Measurements from ENCODE around the gene PRKG1. TPM values are rescaled to one million over a fixed set of nuclear protein-coding genes. Genes with fewer than 3 reads are reported as not detected.
"Not testable (repeated sequence)": the region's sequence is repeated elsewhere in the genome, so short reads cannot be mapped to it uniquely, and the experiment has no call there.

The PRKG1 gene
- polyA plus RNA-seq, 1 donor from 2014 or later: 0.36 TPM

DNA sequence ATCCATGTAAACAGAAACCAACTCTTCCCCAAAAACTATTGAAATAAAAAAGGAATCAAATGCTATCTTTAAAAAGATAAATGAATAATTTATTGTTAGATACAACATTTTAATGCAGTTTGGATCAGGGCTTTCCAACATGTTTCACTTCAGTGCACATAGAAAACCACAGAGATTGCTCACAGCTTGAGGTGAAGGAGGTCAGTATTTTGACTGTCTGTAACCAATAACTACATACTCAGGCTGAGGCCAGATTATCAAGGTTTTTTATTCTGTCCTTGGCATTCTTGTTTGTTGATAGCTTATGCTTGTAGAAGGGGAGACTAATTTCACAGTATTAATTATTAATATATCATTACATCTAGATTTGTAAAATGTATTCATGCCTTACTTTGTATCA is 195.5 kb downstream of the PRKG1 start:
- H3K4me3 Mint-ChIP-seq: no peak overlapping the region
- no peaks in the 10 kb centered on the region for H3K27me3 Mint-ChIP-seq
- no peak overlapping the region for H3K27ac Mint-ChIP-seq
- peaks cover 0 to 5% (median 2%) of the 10 kb centered on the region in 3 donors for H3K9me3 Mint-ChIP-seq
- no peaks in the 10 kb centered on the region for H3K36me3 Mint-ChIP-seq
- no peaks in the 10 kb centered on the region for H3K4me1 Mint-ChIP-seq

DNA sequence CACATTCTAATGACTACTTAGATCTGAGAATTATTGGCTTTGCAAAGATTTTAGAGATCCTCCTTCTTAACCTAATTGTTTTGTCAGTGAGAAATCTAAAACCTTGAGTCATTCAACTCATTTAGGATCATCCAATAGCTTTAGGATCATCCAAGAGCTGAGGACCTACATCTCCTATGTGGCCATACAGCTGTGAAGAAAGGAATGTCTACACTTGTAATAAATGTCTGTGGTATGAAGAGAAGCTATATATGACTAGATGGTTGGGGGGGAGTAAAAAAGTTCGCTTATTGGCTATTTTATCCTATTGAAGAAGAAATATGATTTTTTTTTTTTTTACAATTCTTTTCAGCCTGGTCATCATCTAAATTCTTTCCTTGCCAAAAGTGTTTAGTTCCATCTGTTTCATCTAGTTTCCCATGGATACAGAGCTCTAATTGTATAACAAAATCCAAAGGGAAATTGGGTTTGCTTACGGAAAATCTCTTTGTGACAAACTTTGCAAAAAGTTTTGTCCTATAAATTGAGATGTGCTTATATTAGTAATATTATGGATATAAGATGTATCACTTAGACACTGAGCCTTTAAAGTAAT is 196.7 kb downstream of the PRKG1 start:
- H3K9me3 Mint-ChIP-seq: peaks cover 0 to 5% (median 2%) of the 10 kb centered on the region in 3 donors
- H3K36me3 Mint-ChIP-seq: no peaks in the 10 kb centered on the region
- no peaks in the 10 kb centered on the region for H3K4me1 Mint-ChIP-seq
- H3K4me3 Mint-ChIP-seq: no peak overlapping the region
- H3K27me3 Mint-ChIP-seq: no peaks in the 10 kb centered on the region
- no peak overlapping the region for H3K27ac Mint-ChIP-seq

DNA sequence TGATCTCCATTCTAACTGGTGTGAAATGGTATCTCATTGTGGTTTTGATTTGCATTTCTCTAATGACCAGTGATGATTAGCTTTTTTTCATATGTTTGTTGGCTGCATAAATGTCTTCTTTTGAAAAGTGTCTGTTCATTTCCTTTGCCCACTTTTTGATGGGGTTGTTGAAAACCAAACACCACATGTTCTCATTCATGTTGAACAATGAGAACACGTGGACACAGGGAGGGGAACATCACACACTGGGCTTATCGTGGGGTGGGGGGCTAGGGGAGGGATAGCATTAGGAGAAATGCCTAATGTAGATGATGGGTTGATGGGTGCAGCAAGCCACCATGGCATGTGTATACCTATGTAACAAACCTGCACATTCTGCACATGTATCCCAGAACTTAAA is 197.8 kb downstream of the PRKG1 start:
- H3K36me3 Mint-ChIP-seq, H3K4me1 Mint-ChIP-seq, H3K27me3 Mint-ChIP-seq, H3K9me3 Mint-ChIP-seq, H3K27ac Mint-ChIP-seq, H3K4me3 Mint-ChIP-seq: not testable (repeated sequence)

DNA sequence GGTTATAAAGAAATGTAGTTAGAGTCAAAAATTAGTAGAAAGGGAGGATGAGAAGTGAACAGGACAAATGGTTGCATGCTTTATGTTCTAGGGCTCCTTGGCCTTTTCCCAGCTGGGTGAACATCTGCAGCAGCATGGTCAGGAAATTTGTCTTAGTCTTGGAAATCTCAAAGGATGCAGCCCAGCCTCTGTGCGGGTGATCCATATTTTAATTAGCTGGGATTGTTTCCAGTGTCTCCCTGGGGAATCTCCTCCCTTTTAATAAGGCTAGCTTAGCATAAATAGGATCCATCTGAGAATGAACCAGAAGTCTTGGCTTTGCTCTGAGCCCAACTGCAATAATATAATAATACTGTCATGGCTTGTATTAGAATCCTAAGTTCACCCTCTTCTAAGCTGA is 198.3 kb downstream of the PRKG1 start:
- H3K27ac Mint-ChIP-seq: no peak overlapping the region
- no peaks in the 10 kb centered on the region for H3K4me1 Mint-ChIP-seq
- no peaks in the 10 kb centered on the region for H3K36me3 Mint-ChIP-seq
- peaks cover 0 to 5% (median 2%) of the 10 kb centered on the region in 3 donors for H3K9me3 Mint-ChIP-seq
- no peaks in the 10 kb centered on the region for H3K27me3 Mint-ChIP-seq
- no peak overlapping the region for H3K4me3 Mint-ChIP-seq

DNA sequence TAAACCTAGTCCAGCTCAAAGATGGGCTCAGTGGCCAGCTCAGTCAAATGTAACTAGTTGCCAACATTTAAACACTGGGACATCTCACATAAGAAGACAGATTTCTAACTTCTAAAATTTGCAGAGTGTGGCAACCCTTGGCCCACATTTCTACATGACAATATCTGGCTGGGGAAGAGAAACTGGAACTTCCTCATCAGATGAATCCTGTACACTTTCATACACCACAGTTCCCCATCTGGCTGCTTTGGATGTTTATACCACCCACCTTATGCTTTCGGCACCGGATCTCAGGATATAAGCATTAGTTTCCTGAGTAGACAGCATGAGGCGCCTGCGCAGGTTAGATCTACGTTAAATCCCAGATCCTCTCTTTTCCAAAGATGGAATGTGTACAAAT is 199.3 kb downstream of the PRKG1 start:
- Mint-ChIP-seq H3K4me3 (no peak overlapping the region), H3K27me3 (no peaks in the 10 kb centered on the region), H3K27ac (no peak overlapping the region), H3K36me3 (no peaks in the 10 kb centered on the region), H3K4me1 (no peaks in the 10 kb centered on the region), H3K9me3 (peaks cover 0 to 5% (median 2%) of the 10 kb centered on the region in 3 donors)

DNA sequence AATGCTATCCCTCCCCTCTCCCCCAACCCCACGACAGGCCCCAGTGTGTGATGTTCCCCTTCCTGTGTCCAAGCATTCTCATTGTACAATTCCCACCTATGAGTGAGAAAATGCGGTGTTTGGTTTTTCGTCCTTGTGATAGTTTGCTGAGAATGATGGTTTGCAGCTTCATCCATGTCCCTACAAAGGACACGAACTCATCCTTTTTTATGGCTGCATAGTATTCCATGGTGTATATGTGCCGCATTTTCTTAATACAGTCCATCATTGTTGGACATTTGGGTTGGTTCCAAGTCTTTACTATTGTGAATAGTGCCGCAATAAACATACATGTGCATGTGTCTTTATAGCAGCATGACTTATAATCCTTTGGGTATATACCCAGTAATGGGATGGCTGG is 201.8 kb downstream of the PRKG1 start:
- not testable (repeated sequence) for H3K4me3 Mint-ChIP-seq, H3K36me3 Mint-ChIP-seq, H3K9me3 Mint-ChIP-seq, H3K27ac Mint-ChIP-seq, H3K27me3 Mint-ChIP-seq, H3K4me1 Mint-ChIP-seq

DNA sequence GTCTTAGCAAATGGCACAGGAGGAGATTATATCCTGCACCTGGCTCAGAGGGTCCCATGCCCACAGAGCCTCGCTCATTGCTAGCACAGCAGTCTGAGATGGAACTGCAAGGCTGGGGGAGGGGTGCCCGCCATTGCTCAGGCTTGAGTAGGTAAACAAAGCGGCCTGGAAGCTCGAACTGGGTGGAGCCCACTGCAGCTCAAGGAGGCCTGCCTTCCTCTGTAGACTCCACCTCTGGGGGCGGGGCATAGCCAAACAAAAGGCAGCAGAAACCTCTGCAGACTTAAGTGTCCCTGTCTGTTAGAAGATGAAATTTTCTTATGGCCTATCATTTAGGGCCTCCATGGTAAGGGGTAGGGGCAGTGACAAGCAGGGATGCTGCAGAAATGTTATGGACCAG is 207.1 kb downstream of the PRKG1 start:
- not testable (repeated sequence) for H3K27ac Mint-ChIP-seq, H3K4me3 Mint-ChIP-seq, H3K36me3 Mint-ChIP-seq, H3K9me3 Mint-ChIP-seq, H3K27me3 Mint-ChIP-seq, H3K4me1 Mint-ChIP-seq

DNA sequence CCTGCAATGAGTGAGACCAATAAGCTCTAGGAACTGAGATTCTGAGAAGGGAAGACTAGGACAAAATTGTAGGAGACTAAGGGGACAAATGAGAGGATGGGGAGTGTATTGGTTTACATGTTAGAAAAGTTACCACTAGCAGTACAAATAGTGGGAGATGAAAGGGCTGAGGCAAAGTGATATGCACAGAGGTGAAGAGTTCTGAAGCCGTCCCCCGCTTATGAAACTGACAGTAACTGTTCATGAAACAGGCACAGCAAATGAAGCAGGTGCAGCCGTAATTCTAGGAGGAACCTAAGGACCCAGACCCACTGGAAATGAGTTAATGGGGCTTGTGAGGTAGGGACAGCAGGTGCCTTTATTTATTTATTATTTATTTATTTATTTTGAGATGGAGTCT is 211.3 kb downstream of the PRKG1 start:
- H3K27ac Mint-ChIP-seq: no peak overlapping the region
- H3K27me3 Mint-ChIP-seq: no peaks in the 10 kb centered on the region
- H3K9me3 Mint-ChIP-seq: peaks cover 0 to 5% (median 0%) of the 10 kb centered on the region in 3 donors
- H3K4me1 Mint-ChIP-seq: no peaks in the 10 kb centered on the region
- H3K4me3 Mint-ChIP-seq: no peak overlapping the region
- H3K36me3 Mint-ChIP-seq: no peaks in the 10 kb centered on the region

DNA sequence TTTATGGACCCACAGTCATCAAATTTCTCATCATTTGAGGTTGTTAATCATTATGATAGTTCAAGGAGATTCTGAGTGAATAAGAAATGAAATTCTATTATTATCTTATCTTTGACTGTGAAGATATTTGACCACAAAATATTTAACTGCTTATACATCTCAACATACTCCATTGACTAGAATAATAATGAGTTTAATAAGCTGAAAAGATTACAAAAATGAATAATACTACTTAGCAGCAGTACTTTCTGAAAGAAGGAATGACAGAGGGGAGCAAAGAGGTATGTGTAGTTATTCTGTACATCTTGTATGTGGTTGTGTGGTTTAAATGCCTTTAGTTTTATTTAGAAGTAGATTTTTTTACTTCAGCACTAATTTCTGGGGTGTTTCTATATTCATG is 214.2 kb downstream of the PRKG1 start:
- H3K4me3 Mint-ChIP-seq: no peak overlapping the region
- H3K27me3 Mint-ChIP-seq: no peaks in the 10 kb centered on the region
- H3K27ac Mint-ChIP-seq: no peak overlapping the region
- peaks cover 2 to 7% (median 5%) of the 10 kb centered on the region in 3 donors for H3K9me3 Mint-ChIP-seq
- no peaks in the 10 kb centered on the region for H3K36me3 Mint-ChIP-seq
- no peaks in the 10 kb centered on the region for H3K4me1 Mint-ChIP-seq

DNA sequence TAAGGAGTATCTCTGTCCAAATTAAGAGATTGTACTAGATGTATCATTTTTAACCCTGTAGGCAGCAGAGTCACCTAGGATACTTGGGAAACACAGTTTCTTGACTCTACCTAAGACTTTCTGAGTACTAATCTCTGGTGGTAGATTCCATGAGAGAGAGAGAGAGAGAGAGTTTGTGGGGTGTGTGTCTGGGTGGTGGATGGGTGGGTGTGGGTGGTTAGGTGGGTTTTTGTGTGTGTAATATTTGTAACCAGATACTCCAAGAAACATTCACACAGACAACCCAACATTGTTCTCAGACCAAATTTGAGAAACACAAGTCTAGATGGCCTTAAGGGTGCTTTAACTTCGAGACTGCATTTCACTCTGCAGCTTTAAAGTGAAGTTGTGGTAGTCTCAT is 215.2 kb downstream of the PRKG1 start:
- Mint-ChIP-seq H3K4me1 (no peaks in the 10 kb centered on the region), H3K27ac (no peak overlapping the region), H3K4me3 (no peak overlapping the region), H3K9me3 (peaks cover 2 to 10% (median 7%) of the 10 kb centered on the region in 3 donors), H3K27me3 (no peaks in the 10 kb centered on the region), H3K36me3 (no peaks in the 10 kb centered on the region)

DNA sequence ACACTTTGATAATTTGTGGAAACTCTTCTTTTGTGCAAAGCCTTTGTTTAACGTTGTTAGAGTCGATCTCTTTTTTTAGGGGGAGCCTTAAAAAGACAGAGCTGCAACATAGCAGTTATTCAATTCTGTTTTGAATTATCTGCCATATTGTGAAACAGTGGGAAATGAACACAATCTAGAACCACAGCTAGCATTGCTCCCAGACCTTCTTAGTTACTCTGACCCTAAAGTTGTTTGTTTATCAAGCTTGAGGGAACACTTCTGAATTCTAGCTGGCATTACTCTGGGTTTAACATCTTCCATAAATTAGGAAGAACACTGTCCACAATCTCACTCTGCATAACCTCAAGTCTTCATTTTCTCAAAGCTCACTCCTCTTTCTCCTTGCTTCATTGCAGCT is 217.7 kb downstream of the PRKG1 start:
- H3K4me3 Mint-ChIP-seq: no peak overlapping the region
- H3K27ac Mint-ChIP-seq: no peak overlapping the region
- H3K4me1 Mint-ChIP-seq: no peaks in the 10 kb centered on the region
- no peaks in the 10 kb centered on the region for H3K36me3 Mint-ChIP-seq
- peaks cover 2 to 10% (median 8%) of the 10 kb centered on the region in 3 donors for H3K9me3 Mint-ChIP-seq
- H3K27me3 Mint-ChIP-seq: no peaks in the 10 kb centered on the region

DNA sequence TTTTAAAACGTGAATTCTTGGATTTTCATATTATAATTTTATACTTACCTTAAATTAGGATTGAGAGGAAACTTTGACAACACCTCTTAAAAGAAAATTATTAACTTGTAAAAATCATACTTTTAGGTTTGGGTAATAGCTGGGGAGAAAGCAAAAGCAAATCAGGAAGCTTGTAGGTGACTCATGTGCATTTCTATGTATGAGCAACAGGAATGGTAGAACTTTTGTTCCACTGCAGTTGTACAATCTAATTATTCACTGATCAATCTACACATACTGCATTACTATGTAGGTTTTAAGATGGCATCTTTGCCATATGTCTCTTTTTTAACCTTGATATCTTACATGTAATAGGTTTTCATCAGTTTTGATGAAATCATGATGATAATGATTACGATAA is 223.2 kb downstream of the PRKG1 start:
- Mint-ChIP-seq H3K9me3 (peaks cover 2 to 10% (median 4%) of the 10 kb centered on the region in 3 donors), H3K27me3 (no peaks in the 10 kb centered on the region), H3K36me3 (no peaks in the 10 kb centered on the region), H3K4me3 (no peak overlapping the region), H3K4me1 (no peaks in the 10 kb centered on the region), H3K27ac (no peak overlapping the region)

DNA sequence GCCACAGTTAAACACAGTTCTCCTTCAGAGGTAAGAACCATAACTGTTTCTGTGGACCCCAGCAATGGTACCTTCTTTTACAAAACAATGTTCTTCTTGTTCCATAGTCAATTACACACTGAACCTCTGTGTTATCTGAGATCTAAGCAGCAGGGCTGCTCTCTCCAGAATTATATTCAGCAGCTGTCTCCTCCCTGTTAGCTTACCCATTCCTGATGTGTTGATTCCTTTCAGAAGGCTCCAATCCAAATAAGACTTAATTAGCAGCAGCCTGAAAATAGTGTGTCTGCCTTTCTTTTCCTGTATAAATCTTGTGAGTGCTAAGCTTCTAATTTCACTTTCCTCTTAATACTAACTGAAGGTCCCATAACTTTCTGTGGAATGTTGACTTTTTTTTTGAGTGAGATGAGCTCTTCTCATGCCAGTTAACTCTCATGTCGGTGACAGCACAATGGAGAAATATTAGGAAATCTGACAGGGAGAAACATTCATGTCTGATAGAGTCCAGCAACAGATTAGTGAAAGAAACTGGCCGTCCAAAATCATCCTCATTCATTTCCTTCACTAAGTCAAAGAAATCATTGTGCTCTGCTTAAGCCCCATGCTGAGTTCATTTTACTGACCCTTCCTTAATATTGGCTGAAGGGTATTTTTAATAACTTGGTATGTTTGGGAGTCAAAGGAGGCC is 226.5 kb downstream of the PRKG1 start:
- no peaks in the 10 kb centered on the region for H3K9me3 Mint-ChIP-seq
- no peak overlapping the region for H3K27ac Mint-ChIP-seq
- H3K4me3 Mint-ChIP-seq: no peak overlapping the region
- no peaks in the 10 kb centered on the region for H3K4me1 Mint-ChIP-seq
- no peaks in the 10 kb centered on the region for H3K36me3 Mint-ChIP-seq
- no peaks in the 10 kb centered on the region for H3K27me3 Mint-ChIP-seq

DNA sequence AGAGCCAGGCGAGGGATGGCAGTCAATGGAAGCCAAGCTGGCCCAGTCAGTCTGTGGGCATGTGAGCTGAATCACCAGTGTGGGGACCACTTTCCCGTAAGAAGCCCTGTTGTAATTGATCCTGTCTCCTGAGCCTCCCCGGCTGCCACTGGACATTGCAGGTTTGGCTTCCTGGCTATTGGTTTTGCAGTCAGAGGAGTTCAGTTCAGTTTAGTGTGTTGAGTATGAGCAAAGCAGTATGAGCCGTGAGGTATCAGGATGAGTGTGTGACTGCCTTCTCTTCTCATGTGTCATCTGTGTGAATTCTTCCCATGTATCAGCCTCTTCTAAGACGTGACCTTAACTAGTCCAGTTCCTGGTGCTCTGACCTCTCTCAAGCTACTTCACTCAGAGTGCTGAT is 227.4 kb downstream of the PRKG1 start:
- no peaks in the 10 kb centered on the region for H3K27me3 Mint-ChIP-seq
- peaks cover 0 to 1% (median 0%) of the 10 kb centered on the region in 3 donors for H3K9me3 Mint-ChIP-seq
- H3K4me3 Mint-ChIP-seq: peak overlapping the region in 1 of 4 donors; percentile 20
- no peaks in the 10 kb centered on the region for H3K4me1 Mint-ChIP-seq
- no peak overlapping the region for H3K27ac Mint-ChIP-seq
- H3K36me3 Mint-ChIP-seq: no peaks in the 10 kb centered on the region

DNA sequence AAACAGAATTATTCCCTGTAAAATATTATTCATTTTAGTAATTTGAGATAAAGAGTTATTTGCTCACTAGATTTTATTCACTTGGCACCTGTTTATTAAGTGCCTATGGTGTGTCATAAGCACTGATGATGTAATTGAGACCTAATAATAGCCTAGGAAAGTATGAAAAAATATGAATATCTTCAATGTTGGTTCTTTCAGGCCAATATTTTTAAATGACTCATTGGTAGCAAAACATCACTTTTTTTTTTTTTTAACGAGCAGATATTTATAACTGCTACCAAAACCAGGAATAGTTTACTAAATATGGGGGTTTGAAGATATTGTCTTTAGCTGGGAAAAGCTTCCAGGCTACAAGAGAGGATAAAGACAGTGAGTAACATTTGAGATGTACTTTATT is 228.0 kb downstream of the PRKG1 start:
- H3K4me1 Mint-ChIP-seq: no peaks in the 10 kb centered on the region
- no peak overlapping the region for H3K4me3 Mint-ChIP-seq
- no peak overlapping the region for H3K27ac Mint-ChIP-seq
- peaks cover 0 to 1% (median 0%) of the 10 kb centered on the region in 3 donors for H3K9me3 Mint-ChIP-seq
- H3K36me3 Mint-ChIP-seq: no peaks in the 10 kb centered on the region
- no peaks in the 10 kb centered on the region for H3K27me3 Mint-ChIP-seq

DNA sequence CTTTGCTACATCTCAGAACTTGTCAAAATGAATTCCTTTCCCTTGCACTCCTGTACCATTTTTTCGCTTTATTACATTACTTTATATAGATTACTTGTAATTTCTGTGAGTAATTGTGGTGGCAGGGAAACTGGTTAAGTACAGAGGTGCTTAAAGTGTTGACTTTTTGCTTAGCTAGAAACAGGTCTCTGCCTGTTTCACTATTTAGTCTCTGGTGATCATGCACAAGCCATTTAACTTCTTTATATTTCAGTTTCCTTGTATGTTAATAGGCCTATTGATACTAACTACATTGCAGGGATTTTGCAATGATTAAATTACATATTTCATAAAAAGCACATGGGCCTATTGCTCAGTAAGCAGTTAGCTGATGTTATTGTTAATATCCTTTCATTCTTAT is 233.8 kb downstream of the PRKG1 start:
- Mint-ChIP-seq H3K4me1 (no peaks in the 10 kb centered on the region), H3K27ac (no peak overlapping the region), H3K4me3 (no peak overlapping the region), H3K9me3 (peaks cover 0 to 7% (median 1%) of the 10 kb centered on the region in 3 donors), H3K36me3 (no peaks in the 10 kb centered on the region), H3K27me3 (peaks cover 3% of the 10 kb centered on the region)

All from IgD-negative memory B cell (primary cell).